ENCODE data around the gene EEF1AKMT3.
A peak's percentile ranks its signal among the peaks of the same experiment; 100 is the strongest.

The EEF1AKMT3 gene

GRCh38 chr12:57759360-57759980 lies 12.9 kb upstream of the EEF1AKMT3 start:
- DNase-seq (ENCODE audit: low spot score): no peak
- in situ Hi-C loops (cut with MboI; ENCODE audit: low pct_unique_long_range_greater_than_20kb, low sequenced_read_pairs, unreplicated experiment): no loop called here
- TF ChIP-seq CTCF (IDR thresholded peaks at IDR 0.05; ENCODE audit: extremely low read depth, insufficient read depth, missing control alignments): peak; percentile 64

GRCh38 chr12:57760347-57760982 lies 11.9 kb upstream of the EEF1AKMT3 start:
- in situ Hi-C loops (cut with MboI; ENCODE audit: low pct_unique_long_range_greater_than_20kb, low sequenced_read_pairs, unreplicated experiment): no loop called here
- DNase-seq (ENCODE audit: low spot score): no peak
- TF ChIP-seq CTCF (IDR thresholded peaks at IDR 0.05; ENCODE audit: extremely low read depth, insufficient read depth, missing control alignments): no peak

GRCh38 chr12:57761391-57761998 lies 10.9 kb upstream of the EEF1AKMT3 start:
- DNase-seq (ENCODE audit: low spot score): no peak
- no peak for TF ChIP-seq CTCF (IDR thresholded peaks at IDR 0.05; ENCODE audit: extremely low read depth, insufficient read depth, missing control alignments)
- in situ Hi-C loops (cut with MboI; ENCODE audit: low pct_unique_long_range_greater_than_20kb, low sequenced_read_pairs, unreplicated experiment): no loop called here

GRCh38 chr12:57762463-57762862 lies 10.0 kb upstream of the EEF1AKMT3 start:
- in situ Hi-C loops (cut with MboI; ENCODE audit: low pct_unique_long_range_greater_than_20kb, low sequenced_read_pairs, unreplicated experiment): no loop called here
- no peak for TF ChIP-seq CTCF (IDR thresholded peaks at IDR 0.05; ENCODE audit: extremely low read depth, insufficient read depth, missing control alignments)
- no peak for DNase-seq (ENCODE audit: low spot score)

GRCh38 chr12:57763881-57764661 lies 8.3 kb upstream of the EEF1AKMT3 start:
- no peak for TF ChIP-seq CTCF (IDR thresholded peaks at IDR 0.05; ENCODE audit: extremely low read depth, insufficient read depth, missing control alignments)
- in situ Hi-C loops (cut with MboI; ENCODE audit: low pct_unique_long_range_greater_than_20kb, low sequenced_read_pairs, unreplicated experiment): no loop called here
- no peak for DNase-seq (ENCODE audit: low spot score)

- in situ Hi-C loops (cut with MboI; ENCODE audit: low pct_unique_long_range_greater_than_20kb, low sequenced_read_pairs, unreplicated experiment): no loop called here
Measured at GRCh38 chr12:57764662-57765002, 7.8 kb upstream of the EEF1AKMT3 start.

More at GRCh38 chr12:57764662-57765002, 7.8 kb upstream of the EEF1AKMT3 start:
- TF ChIP-seq CTCF (IDR thresholded peaks at IDR 0.05; ENCODE audit: extremely low read depth, insufficient read depth, missing control alignments): no peak
- DNase-seq (ENCODE audit: low spot score): no peak

All from GM13977 (cell line).